ENCODE data around the gene ADGB. TPM values are rescaled to one million over a fixed set of nuclear protein-coding genes. Genes with fewer than 3 reads are reported as not detected.
A peak's percentile ranks its signal among the peaks of the same experiment; 100 is the strongest.

ADGB gene
- total and polyA plus RNA-seq, 9 of the 15 experiments (the other 6 are each of a cell fraction or from before 2014, with no cell fraction given) = not detected

DNA sequence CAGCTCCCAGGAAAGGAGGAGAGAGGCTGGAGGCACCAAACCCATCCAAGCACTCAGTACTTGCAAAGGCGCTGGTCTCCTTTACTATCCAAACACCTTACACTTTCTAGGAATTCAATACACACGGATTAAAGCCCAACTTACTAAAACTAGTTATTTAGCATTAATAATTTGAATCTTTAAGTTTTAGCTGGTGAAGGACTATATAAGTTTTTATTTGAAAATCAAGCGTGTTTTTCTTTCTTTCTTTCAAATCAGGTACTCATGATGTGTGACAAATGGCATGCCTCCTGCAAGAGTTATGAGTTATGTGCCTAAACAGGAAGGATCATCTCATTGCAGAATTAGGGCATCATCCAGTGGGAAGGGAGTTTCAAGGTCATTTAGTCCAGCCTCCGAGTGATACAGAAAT, 263.7 kb downstream of the ADGB start (continued):
- TF ChIP-seq, protein P1, sequence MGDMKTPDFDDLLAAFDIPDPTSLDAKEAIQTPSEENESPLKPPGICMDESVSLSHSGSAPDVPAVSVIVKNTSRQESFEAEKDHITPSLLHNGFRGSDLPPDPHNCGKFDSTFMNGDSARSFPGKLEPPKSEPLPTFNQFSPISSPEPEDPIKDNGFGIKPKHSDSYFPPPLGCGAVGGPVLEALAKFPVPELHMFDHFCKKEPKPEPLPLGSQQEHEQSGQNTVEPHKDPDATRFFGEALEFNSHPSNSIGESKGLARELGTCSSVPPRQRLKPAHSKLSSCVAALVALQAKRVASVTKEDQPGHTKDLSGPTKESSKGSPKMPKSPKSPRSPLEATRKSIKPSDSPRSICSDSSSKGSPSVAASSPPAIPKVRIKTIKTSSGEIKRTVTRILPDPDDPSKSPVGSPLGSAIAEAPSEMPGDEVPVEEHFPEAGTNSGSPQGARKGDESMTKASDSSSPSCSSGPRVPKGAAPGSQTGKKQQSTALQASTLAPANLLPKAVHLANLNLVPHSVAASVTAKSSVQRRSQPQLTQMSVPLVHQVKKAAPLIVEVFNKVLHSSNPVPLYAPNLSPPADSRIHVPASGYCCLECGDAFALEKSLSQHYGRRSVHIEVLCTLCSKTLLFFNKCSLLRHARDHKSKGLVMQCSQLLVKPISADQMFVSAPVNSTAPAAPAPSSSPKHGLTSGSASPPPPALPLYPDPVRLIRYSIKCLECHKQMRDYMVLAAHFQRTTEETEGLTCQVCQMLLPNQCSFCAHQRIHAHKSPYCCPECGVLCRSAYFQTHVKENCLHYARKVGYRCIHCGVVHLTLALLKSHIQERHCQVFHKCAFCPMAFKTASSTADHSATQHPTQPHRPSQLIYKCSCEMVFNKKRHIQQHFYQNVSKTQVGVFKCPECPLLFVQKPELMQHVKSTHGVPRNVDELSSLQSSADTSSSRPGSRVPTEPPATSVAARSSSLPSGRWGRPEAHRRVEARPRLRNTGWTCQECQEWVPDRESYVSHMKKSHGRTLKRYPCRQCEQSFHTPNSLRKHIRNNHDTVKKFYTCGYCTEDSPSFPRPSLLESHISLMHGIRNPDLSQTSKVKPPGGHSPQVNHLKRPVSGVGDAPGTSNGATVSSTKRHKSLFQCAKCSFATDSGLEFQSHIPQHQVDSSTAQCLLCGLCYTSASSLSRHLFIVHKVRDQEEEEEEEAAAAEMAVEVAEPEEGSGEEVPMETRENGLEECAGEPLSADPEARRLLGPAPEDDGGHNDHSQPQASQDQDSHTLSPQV (IDR thresholded peaks at IDR 0.05) = no peak
- no peak for TF ChIP-seq RHOXF2B (CRISPR knock-in tag; conservative IDR thresholded peaks at IDR 0.05)
- TF ChIP-seq, protein P2, sequence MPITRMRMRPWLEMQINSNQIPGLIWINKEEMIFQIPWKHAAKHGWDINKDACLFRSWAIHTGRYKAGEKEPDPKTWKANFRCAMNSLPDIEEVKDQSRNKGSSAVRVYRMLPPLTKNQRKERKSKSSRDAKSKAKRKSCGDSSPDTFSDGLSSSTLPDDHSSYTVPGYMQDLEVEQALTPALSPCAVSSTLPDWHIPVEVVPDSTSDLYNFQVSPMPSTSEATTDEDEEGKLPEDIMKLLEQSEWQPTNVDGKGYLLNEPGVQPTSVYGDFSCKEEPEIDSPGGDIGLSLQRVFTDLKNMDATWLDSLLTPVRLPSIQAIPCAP (CRISPR knock-in tag; IDR thresholded peaks at IDR 0.05; ENCODE audit: borderline replicate concordance) = no peak
- TF ChIP-seq, protein P3, sequence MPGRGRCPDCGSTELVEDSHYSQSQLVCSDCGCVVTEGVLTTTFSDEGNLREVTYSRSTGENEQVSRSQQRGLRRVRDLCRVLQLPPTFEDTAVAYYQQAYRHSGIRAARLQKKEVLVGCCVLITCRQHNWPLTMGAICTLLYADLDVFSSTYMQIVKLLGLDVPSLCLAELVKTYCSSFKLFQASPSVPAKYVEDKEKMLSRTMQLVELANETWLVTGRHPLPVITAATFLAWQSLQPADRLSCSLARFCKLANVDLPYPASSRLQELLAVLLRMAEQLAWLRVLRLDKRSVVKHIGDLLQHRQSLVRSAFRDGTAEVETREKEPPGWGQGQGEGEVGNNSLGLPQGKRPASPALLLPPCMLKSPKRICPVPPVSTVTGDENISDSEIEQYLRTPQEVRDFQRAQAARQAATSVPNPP (IDR thresholded peaks at IDR 0.05; ENCODE audit: borderline replicate concordance, insufficient read depth, insufficient read length) = no peak
- TF ChIP-seq ZKSCAN3 (CRISPR knock-in tag; IDR thresholded peaks at IDR 0.05) = no peak
- no peak for TF ChIP-seq CSDE1 (IDR thresholded peaks at IDR 0.05)
- no peak for TF ChIP-seq EHMT2 (IDR thresholded peaks at IDR 0.05)
- TF ChIP-seq, protein P4, sequence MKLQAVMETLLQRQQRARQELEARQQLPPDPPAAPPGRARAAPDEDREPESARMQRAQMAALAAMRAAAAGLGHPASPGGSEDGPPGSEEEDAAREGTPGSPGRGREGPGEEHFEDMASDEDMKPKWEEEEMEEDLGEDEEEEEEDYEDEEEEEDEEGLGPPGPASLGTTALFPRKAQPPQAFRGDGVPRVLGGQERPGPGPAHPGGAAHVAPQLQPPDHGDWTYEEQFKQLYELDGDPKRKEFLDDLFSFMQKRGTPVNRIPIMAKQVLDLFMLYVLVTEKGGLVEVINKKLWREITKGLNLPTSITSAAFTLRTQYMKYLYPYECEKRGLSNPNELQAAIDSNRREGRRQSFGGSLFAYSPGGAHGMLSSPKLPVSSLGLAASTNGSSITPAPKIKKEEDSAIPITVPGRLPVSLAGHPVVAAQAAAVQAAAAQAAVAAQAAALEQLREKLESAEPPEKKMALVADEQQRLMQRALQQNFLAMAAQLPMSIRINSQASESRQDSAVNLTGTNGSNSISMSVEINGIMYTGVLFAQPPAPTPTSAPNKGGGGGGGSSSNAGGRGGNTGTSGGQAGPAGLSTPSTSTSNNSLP (IDR thresholded peaks at IDR 0.05; ENCODE audit: borderline replicate concordance, low read depth, low read length) = no peak
- no peak for TF ChIP-seq ILF3 (IDR thresholded peaks at IDR 0.05; ENCODE audit: borderline replicate concordance)
- no peak for TF ChIP-seq KAT7 (CRISPR knock-in tag; IDR thresholded peaks at IDR 0.05; ENCODE audit: borderline replicate concordance)
- TF ChIP-seq, protein P5, sequence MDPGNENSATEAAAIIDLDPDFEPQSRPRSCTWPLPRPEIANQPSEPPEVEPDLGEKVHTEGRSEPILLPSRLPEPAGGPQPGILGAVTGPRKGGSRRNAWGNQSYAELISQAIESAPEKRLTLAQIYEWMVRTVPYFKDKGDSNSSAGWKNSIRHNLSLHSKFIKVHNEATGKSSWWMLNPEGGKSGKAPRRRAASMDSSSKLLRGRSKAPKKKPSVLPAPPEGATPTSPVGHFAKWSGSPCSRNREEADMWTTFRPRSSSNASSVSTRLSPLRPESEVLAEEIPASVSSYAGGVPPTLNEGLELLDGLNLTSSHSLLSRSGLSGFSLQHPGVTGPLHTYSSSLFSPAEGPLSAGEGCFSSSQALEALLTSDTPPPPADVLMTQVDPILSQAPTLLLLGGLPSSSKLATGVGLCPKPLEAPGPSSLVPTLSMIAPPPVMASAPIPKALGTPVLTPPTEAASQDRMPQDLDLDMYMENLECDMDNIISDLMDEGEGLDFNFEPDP (CRISPR knock-in tag; IDR thresholded peaks at IDR 0.05) = 0 out of 2 replicates have a peak, but pooled peaks have one; percentile 15
- TF ChIP-seq CREB1 (IDR thresholded peaks at IDR 0.05) = no peak
- no peak for TF ChIP-seq CREB1 (CRISPR knock-in tag; IDR thresholded peaks at IDR 0.05)
- TF ChIP-seq, protein P6, sequence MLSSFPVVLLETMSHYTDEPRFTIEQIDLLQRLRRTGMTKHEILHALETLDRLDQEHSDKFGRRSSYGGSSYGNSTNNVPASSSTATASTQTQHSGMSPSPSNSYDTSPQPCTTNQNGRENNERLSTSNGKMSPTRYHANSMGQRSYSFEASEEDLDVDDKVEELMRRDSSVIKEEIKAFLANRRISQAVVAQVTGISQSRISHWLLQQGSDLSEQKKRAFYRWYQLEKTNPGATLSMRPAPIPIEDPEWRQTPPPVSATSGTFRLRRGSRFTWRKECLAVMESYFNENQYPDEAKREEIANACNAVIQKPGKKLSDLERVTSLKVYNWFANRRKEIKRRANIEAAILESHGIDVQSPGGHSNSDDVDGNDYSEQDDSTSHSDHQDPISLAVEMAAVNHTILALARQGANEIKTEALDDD (IDR thresholded peaks at IDR 0.05) = 0 out of 2 replicates have a peak, but pooled peaks have one; percentile 20
- TF ChIP-seq SREBF1 (IDR thresholded peaks at IDR 0.05; ENCODE audit: borderline replicate concordance, low read depth, low read length) = no peak
- no peak for TF ChIP-seq PHF21A (IDR thresholded peaks at IDR 0.05; ENCODE audit: borderline replicate concordance, low read depth)
- TF ChIP-seq TAF15 (IDR thresholded peaks at IDR 0.05; ENCODE audit: low read depth, low read length) = no peak
- TF ChIP-seq FIP1L1 (IDR thresholded peaks at IDR 0.05; ENCODE audit: low read depth, low read length, poor library complexity, severe bottlenecking) = no peak
- no peak for TF ChIP-seq TEAD2 (tag; IDR thresholded peaks at IDR 0.05)
